Stimulated activated memory B cell treated with anti-CD40 and anti-IgM and Interleukin-4, amounts not matched to agents 10 μg/mL and 1 μg/mL and 100 μg/mL, for 72 hours (primary cell): ENCODE measurements around the gene THOC6.

Experiments used
- ATAC-seq: fragments of 150-1000 bp; cut with Tn5 transposase; 2 replicates; pipeline ENCODE4 v1.10.0; 2021
- H3K27ac Mint-ChIP-seq: one replicate; pipeline ENCODE4 v1.8.0; 2022; ENCODE audit warnings: mild to moderate bottlenecking, mixed read lengths
- H3K27me3 Mint-ChIP-seq: one replicate; pipeline ENCODE4 v1.8.0; 2022; ENCODE audit warnings: mixed read lengths
- H3K36me3 Mint-ChIP-seq: one replicate; pipeline ENCODE4 v1.8.0; 2022; ENCODE audit warnings: mixed read lengths
- H3K4me1 Mint-ChIP-seq: one replicate; pipeline ENCODE4 v1.8.0; 2022; ENCODE audit warnings: mixed read lengths
- H3K4me3 Mint-ChIP-seq: one replicate; pipeline ENCODE4 v1.8.0; 2022; ENCODE audit warnings: mild to moderate bottlenecking, moderate library complexity, mixed read lengths
- H3K9me3 Mint-ChIP-seq: one replicate; pipeline ENCODE4 v1.8.0; 2022; ENCODE audit warnings: mixed read lengths

THOC6 gene

GRCh38 chr16:3023669-3024478 lies at the start of gene THOC6, which contains the start of gene HCFC1R1:
Gene THOC6 (plus strand): TSS chr16:3024035. CDS start chr16:3024327, 292 bp downstream.
Gene HCFC1R1 (minus strand): TSS chr16:3023942. CDS start chr16:3023941, 1 bp downstream.
- no peaks in the 10 kb centered on the region for H3K9me3 Mint-ChIP-seq
- ATAC-seq: peak; percentile 90
- peak within 1 kb of the TSS; percentile 83 for H3K27ac Mint-ChIP-seq
- H3K4me3 Mint-ChIP-seq: peak within 1 kb of the TSS; percentile 81
- peaks cover 17% of the 10 kb centered on the region for H3K36me3 Mint-ChIP-seq
- peaks cover 10% of the 10 kb centered on the region for H3K27me3 Mint-ChIP-seq
- H3K4me1 Mint-ChIP-seq: peaks cover 73% of the 10 kb centered on the region

GRCh38 chr16:2974319-2975056 lies 49.3 kb upstream of the THOC6 start:
- Mint-ChIP-seq H3K4me1 (peaks cover 21% of the 10 kb centered on the region), H3K4me3 (no peak overlapping the region), H3K9me3 (no peaks in the 10 kb centered on the region), H3K36me3 (peaks cover 11% of the 10 kb centered on the region), H3K27me3 (peaks cover 40% of the 10 kb centered on the region), H3K27ac (no peak overlapping the region)
- no peak for ATAC-seq

GRCh38 chr16:2975161-2975795 lies 48.6 kb upstream of the THOC6 start:
- H3K36me3 Mint-ChIP-seq: peaks cover 11% of the 10 kb centered on the region
- no peak for ATAC-seq
- no peak overlapping the region for H3K27ac Mint-ChIP-seq
- H3K27me3 Mint-ChIP-seq: peaks cover 45% of the 10 kb centered on the region
- H3K9me3 Mint-ChIP-seq: no peaks in the 10 kb centered on the region
- H3K4me1 Mint-ChIP-seq: peaks cover 24% of the 10 kb centered on the region
- H3K4me3 Mint-ChIP-seq: no peak overlapping the region

GRCh38 chr16:2976201-2976600 lies 47.6 kb upstream of the THOC6 start:
- H3K27me3 Mint-ChIP-seq: peaks cover 37% of the 10 kb centered on the region
- H3K4me1 Mint-ChIP-seq: peaks cover 15% of the 10 kb centered on the region
- H3K27ac Mint-ChIP-seq: no peak overlapping the region
- H3K36me3 Mint-ChIP-seq: peaks cover 11% of the 10 kb centered on the region
- no peak for ATAC-seq
- H3K9me3 Mint-ChIP-seq: no peaks in the 10 kb centered on the region
- H3K4me3 Mint-ChIP-seq: no peak overlapping the region

GRCh38 chr16:2976673-2977072 lies 47.2 kb upstream of the THOC6 start:
- ATAC-seq: no peak
- peaks cover 13% of the 10 kb centered on the region for H3K4me1 Mint-ChIP-seq
- H3K9me3 Mint-ChIP-seq: no peaks in the 10 kb centered on the region
- no peak overlapping the region for H3K27ac Mint-ChIP-seq
- H3K27me3 Mint-ChIP-seq: peaks cover 32% of the 10 kb centered on the region
- H3K4me3 Mint-ChIP-seq: no peak overlapping the region
- peaks cover 11% of the 10 kb centered on the region for H3K36me3 Mint-ChIP-seq

GRCh38 chr16:2977440-2977839 lies 46.4 kb upstream of the THOC6 start:
- Mint-ChIP-seq H3K27ac (no peak overlapping the region), H3K9me3 (no peaks in the 10 kb centered on the region), H3K4me3 (no peak overlapping the region), H3K4me1 (peaks cover 10% of the 10 kb centered on the region), H3K36me3 (peaks cover 4% of the 10 kb centered on the region), H3K27me3 (peaks cover 24% of the 10 kb centered on the region)
- no peak for ATAC-seq

- H3K4me1 Mint-ChIP-seq: peaks cover 23% of the 10 kb centered on the region
- H3K9me3 Mint-ChIP-seq: no peaks in the 10 kb centered on the region
- H3K27me3 Mint-ChIP-seq: peaks cover 17% of the 10 kb centered on the region
- no peaks in the 10 kb centered on the region for H3K36me3 Mint-ChIP-seq
- H3K27ac Mint-ChIP-seq: peak overlapping the region; percentile 88
- peak overlapping the region; percentile 89 for H3K4me3 Mint-ChIP-seq
- no peak for ATAC-seq
These were observed 44.1 kb upstream of the THOC6 start for GRCh38 chr16:2979669-2980226.

- Mint-ChIP-seq H3K36me3 (no peaks in the 10 kb centered on the region), H3K27me3 (peaks cover 17% of the 10 kb centered on the region), H3K4me1 (peaks cover 23% of the 10 kb centered on the region), H3K4me3 (peak within 1 kb of the TSS; percentile 89), H3K27ac (peak within 1 kb of the TSS; percentile 88), H3K9me3 (no peaks in the 10 kb centered on the region)
- peak; percentile 91 for ATAC-seq
These were observed 43.3 kb upstream of the THOC6 start, which contains the start of gene PKMYT1 for GRCh38 chr16:2980227-2981176. Gene PKMYT1 (minus strand): TSS chr16:2980446. CDS start chr16:2979657, 789 bp downstream.

- H3K9me3 Mint-ChIP-seq: no peaks in the 10 kb centered on the region
- peak overlapping the region; percentile 88 for H3K27ac Mint-ChIP-seq
- peaks cover 23% of the 10 kb centered on the region for H3K4me1 Mint-ChIP-seq
- H3K4me3 Mint-ChIP-seq: peak overlapping the region; percentile 80
- no peaks in the 10 kb centered on the region for H3K36me3 Mint-ChIP-seq
- no peak for ATAC-seq
- H3K27me3 Mint-ChIP-seq: peaks cover 20% of the 10 kb centered on the region
These were observed 42.5 kb upstream of the THOC6 start for GRCh38 chr16:2981177-2981898.

GRCh38 chr16:2981899-2982250 lies 42.0 kb upstream of the THOC6 start:
- Mint-ChIP-seq H3K27me3 (peaks cover 25% of the 10 kb centered on the region), H3K36me3 (no peaks in the 10 kb centered on the region), H3K4me3 (peak overlapping the region; percentile 49), H3K27ac (peak overlapping the region; percentile 88), H3K4me1 (peaks cover 23% of the 10 kb centered on the region), H3K9me3 (no peaks in the 10 kb centered on the region)
- no peak for ATAC-seq

GRCh38 chr16:2982402-2982801 lies 41.4 kb upstream of the THOC6 start:
- Mint-ChIP-seq H3K27me3 (peaks cover 31% of the 10 kb centered on the region), H3K4me1 (peaks cover 23% of the 10 kb centered on the region), H3K9me3 (no peaks in the 10 kb centered on the region), H3K36me3 (no peaks in the 10 kb centered on the region), H3K27ac (no peak overlapping the region), H3K4me3 (peak overlapping the region; percentile 1)
- ATAC-seq: no peak

- H3K36me3 Mint-ChIP-seq: no peaks in the 10 kb centered on the region
These were observed 40.1 kb upstream of the THOC6 start for GRCh38 chr16:2983706-2984136.

GRCh38 chr16:2985462-2985861 lies 38.4 kb upstream of the THOC6 start:
- Mint-ChIP-seq H3K27me3 (peaks cover 44% of the 10 kb centered on the region), H3K4me1 (peaks cover 16% of the 10 kb centered on the region), H3K27ac (no peak overlapping the region), H3K4me3 (no peak overlapping the region), H3K36me3 (no peaks in the 10 kb centered on the region), H3K9me3 (no peaks in the 10 kb centered on the region)
- no peak for ATAC-seq

More at GRCh38 chr16:2983706-2984136, 40.1 kb upstream of the THOC6 start:
- no peak overlapping the region for H3K27ac Mint-ChIP-seq
- ATAC-seq: peak; percentile 52
- peaks cover 23% of the 10 kb centered on the region for H3K4me1 Mint-ChIP-seq
- H3K4me3 Mint-ChIP-seq: peak overlapping the region; percentile 62
- peaks cover 36% of the 10 kb centered on the region for H3K27me3 Mint-ChIP-seq
- no peaks in the 10 kb centered on the region for H3K9me3 Mint-ChIP-seq
